ENCODE measurements around the gene ATP11A.

The ATP11A gene

DNA sequence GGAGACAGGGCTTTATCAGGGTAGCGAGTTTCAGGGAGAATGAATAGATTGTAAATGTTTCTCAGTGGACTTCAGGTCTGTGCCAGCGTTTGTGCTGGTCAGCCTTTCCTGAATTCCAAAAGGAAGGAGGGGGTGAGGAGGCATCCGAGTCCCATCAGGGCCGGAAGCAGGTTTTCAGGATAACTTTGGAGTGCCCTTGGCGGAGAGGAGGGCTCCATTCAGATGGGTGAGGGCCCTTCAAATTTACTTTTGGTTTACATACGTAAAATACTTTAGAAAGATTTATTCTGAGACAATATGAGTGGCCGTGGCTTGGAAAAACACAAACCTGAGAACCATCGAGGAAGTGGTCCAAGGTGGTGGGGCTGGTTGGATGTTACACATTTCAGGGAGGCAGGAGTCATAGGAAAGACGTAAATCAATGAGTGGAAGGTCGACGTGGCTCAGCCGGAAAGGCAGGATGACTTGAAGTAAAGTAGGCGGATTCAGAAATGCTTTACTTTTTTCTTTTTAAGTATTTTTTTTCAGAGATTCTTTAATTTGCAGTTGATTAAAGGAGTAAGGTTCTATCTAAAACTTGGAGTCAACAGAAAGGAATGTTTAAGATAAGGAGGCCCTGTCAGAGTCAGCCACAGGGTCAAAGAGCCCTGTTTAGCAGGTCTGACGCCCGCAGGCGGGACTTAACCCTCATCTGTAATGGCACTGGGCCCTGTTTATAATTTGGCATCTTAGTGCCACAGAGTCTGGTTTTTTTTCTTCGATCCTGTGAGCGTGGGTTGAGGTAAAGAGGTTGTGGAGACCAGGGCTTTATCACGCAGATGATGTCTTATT is 32.8 kb downstream of the ATP11A start:
- DNase-seq (ENCODE audit: low read depth in 1 of 2, low spot score in 1 of 2) = no peak

- DNase-seq (ENCODE audit: low read depth in 1 of 2, low spot score in 1 of 2) = no peak
Observed at GRCh38 chr13:112723771-112724170, 33.9 kb downstream of the ATP11A start.

GRCh38 chr13:112724788-112725345 is 35.0 kb downstream of the ATP11A start:
- no peak for DNase-seq (ENCODE audit: low read depth in 1 of 2, low spot score in 1 of 2)

DNA sequence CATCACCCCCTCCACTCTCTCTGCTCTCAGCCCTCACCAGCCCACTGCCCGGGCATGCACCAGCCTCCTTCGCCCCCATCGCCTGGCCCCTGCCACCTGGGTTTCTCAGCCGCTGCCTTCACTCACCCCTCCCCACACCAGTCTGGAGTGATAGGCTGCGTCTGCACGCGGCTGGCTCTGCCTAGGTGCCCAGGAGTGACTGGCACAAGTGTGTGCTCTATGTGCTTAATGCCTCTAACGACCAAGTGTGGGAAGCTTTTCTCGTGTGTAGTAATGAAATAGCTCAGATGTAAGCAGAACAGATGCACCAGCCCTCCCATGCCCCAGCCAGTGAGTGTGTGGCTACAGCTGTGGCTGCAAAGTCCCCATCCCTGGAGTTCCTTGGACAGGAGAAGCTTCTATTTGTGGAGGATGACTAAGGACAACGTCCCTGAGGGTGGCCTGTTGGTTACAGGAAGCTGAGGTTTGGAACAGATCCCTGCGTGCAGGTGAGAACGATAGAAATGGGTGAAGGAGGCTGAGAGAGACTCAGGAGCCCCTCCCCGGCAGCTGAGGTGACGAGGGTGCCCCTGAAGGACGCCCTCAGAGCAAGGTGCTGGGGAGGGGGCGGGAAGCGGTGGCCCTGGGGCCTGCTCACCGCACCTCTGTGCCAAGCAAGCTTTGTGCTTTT is 35.6 kb downstream of the ATP11A start:
- DNase-seq (ENCODE audit: low read depth in 1 of 2, low spot score in 1 of 2) = no peak

GRCh38 chr13:112726016-112726767 is 36.4 kb downstream of the ATP11A start:
- DNase-seq (ENCODE audit: low read depth in 1 of 2, low spot score in 1 of 2) = no peak

DNA sequence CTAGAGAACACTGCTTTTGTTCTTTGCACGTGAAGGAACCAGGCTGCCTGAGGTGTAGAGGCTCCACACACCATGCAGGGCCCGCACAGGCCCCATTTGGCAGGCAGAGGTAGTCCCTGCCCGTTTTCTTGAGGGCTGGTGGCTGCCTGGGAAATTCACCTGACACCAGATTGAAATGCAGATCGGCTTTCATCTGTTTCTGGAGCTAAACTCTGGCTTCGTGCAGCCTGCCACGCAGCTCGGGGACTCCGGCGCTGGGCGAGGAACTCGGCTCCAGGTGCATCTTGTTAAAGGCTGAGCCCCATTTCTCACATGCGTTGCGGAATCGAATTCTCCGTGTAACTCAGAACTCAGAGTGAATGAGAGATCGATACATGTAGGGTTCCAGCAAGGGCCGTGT is 37.7 kb downstream of the ATP11A start:
- no peak for DNase-seq (ENCODE audit: low read depth in 1 of 2, low spot score in 1 of 2)

GRCh38 chr13:112728375-112729126 is 38.7 kb downstream of the ATP11A start:
- DNase-seq (ENCODE audit: low read depth in 1 of 2, low spot score in 1 of 2) = no peak

- DNase-seq (ENCODE audit: low read depth in 1 of 2, low spot score in 1 of 2) = no peak
Observed at GRCh38 chr13:112729408-112729807, 39.6 kb downstream of the ATP11A start.

- no peak for DNase-seq (ENCODE audit: low read depth in 1 of 2, low spot score in 1 of 2)
Observed at GRCh38 chr13:112730157-112730671, 40.4 kb downstream of the ATP11A start.

DNA sequence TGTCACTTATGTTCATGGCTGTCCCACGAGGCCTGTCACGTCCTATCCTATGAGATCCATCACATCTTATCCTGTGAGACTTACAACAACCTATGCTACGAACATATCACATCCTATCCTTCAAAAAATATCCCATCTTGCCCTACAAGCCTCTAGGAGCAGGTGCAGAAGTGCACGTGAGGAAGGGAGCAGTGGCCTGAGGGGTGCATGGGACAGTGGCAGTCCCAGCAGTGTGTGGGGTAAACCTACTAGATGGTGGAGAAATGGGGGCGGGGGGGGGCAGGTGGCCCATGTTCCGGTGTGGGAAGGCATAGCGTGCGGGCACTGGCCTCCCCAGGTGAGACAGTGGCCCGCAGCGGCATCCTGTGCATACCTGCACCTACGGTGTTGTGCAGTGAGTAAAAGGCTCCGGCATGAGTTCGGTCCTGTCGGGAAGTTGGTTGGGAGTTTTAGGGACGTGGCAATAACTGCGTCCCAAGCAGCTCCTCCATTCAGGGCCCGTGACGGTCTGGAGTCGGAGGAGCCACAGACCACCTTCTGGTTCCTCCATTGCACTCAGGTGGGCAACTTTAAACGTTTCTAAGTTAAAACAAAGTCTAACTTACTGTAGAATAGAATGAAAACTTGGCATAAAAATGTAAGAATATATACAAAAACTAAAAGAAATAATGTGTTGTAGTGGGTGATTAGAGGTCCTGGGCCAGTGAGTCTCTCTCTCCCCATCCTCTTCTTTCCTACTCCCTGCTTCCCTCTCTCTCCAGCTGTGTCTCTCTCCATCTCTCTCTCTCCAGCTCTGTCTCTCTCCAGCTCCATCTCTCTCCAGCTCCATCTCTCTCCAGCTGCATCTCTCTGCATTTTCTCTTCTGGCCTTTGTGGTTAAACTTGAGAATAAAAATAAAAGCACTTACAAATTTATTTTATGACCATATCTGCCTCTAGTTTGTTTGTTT is 42.1 kb downstream of the ATP11A start:
- no peak for DNase-seq (ENCODE audit: low read depth in 1 of 2, low spot score in 1 of 2)

- no peak for DNase-seq (ENCODE audit: low read depth in 1 of 2, low spot score in 1 of 2)
Observed at GRCh38 chr13:112732679-112733078, 42.8 kb downstream of the ATP11A start.

DNA sequence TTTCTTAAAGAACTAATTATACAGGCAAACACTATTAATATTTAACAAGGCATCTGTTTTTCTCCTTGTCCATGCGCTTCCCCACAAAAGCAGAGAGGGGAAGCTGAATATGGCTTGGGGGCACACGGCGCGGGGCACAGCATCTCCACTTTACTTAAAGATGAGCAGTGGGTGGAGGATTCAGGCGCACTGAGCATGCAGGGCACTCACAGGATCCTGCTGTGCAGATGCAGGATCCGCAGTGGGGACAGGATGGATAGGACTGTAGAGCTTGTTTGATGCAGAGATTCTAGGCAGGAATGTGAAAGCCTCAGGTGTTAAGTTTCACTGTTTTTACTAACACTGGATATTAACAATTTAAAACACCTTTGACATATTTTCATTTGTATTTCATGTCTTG is 43.3 kb downstream of the ATP11A start:
- DNase-seq (ENCODE audit: low read depth in 1 of 2, low spot score in 1 of 2) = no peak

GRCh38 chr13:112733661-112734379 is 44.0 kb downstream of the ATP11A start:
- DNase-seq (ENCODE audit: low read depth in 1 of 2, low spot score in 1 of 2) = no peak

DNA sequence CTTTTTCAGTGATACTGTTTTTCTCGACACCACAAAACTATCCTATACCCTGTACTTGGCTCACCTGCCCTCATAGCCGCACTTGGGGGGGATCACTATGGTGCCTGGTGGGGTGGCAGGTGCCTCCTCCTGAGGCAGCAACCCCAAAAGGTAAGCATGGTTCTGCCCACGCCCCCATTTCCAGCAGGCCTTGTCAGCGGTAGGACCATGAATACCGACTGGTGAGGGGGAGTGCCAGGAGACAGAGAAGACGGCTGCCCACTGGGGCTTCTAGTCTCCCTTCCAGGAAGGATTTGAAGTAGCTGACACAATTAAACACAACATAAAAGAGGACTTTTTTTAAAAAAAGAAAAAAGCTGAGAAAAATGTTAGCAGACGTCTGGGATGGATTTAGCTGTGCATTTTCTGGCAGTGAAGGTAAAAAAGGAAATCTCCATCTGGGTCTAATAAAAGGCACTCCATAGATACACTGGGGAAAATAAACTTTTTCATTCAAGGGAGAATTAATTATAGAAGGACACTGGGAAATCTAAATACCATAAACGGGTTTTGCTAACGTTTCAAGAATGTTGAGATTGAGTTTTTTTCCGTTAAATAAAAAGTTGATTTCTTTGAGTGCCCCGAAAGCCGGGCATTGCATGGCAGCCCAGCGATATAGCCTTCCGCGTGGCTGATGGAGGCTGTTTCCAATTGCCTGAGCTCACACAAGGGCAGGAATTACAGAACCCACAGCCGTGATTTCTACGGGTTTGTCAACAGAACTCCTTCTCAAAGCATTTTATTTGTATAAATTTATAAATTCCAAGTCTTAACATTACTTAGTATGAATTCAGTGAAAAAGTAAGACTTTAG is 45.1 kb downstream of the ATP11A start:
- DNase-seq (ENCODE audit: low read depth in 1 of 2, low spot score in 1 of 2) = no peak

DNA sequence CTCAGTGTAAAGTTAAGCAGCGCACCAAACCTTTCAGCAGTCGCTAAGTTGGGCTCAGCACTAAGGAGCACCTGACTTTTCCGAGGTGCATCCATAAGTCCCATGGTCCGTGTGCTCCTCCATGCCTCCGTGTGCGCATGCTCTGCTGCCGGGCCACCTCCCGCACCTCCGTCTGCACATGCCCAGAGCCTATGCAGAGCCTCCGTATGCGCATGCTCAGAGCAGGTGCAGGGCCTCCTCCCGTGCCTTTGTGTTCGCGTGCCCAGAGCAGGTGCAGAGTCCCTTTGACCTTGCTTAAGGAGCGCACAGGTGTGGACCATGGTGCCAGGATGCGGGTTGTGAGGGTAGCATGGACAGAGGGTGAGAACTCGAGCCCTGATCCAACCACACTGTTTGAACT is 46.0 kb downstream of the ATP11A start:
- DNase-seq (ENCODE audit: low read depth in 1 of 2, low spot score in 1 of 2) = no peak

- no peak for DNase-seq (ENCODE audit: low read depth in 1 of 2, low spot score in 1 of 2)
Observed at GRCh38 chr13:112737294-112737693, 47.5 kb downstream of the ATP11A start.

- DNase-seq (ENCODE audit: low read depth in 1 of 2, low spot score in 1 of 2) = no peak
Observed at GRCh38 chr13:112738606-112739005, 48.8 kb downstream of the ATP11A start.
